ENCODE measurements around the gene CD4.

- TF ChIP-seq CTCF (IDR thresholded peaks at IDR 0.05 in 4 of 5, conservative IDR thresholded peaks at IDR 0.05 in 1 of 5) (no peak), POLR2A (IDR thresholded peaks at IDR 0.05) (no peak)
Measured at GRCh38 chr12:6830286-6830890, 41.1 kb downstream of the CD4 start.
